ENCODE data around the gene PGM5. TPM values are rescaled to one million over a fixed set of nuclear protein-coding genes. Genes with fewer than 3 reads are reported as not detected.
"Not testable (repeated sequence)": the region's sequence is repeated elsewhere in the genome, so short reads cannot be mapped to it uniquely, and the experiment has no call there.

PGM5 gene
- total RNA-seq, 1 experiment from 2014 or later = not detected

GRCh38 chr9:68338000-68338399 is 18.4 kb upstream of the PGM5 start:
- not testable (repeated sequence) for DNase-seq; H3K4me3 Mint-ChIP-seq; H4K20me1 ChIP-seq (ENCODE audit: control insufficient read depth, insufficient read depth, insufficient read length); H2BK12ac ChIP-seq (ENCODE audit: insufficient read length, low read depth, low read length); H3T11ph ChIP-seq (ENCODE audit: low read length); H3K23ac ChIP-seq (ENCODE audit: insufficient read length, low read depth, low read length); H2BK20ac ChIP-seq (ENCODE audit: low read depth, low read length, poor library complexity, severe bottlenecking); H2BK15ac ChIP-seq (ENCODE audit: low read depth, low read length); H3K9me3 Mint-ChIP-seq; H3K56ac ChIP-seq (ENCODE audit: insufficient read length, low read depth, low read length); H4K8ac ChIP-seq (replicated peaks; ENCODE audit: insufficient read length, low read depth, low read length); H3K23me2 ChIP-seq (ENCODE audit: insufficient read length, low read depth, low read length, poor library complexity, severe bottlenecking); H2BK120ac ChIP-seq (ENCODE audit: low read depth, low read length, poor library complexity, severe bottlenecking); H2AFZ ChIP-seq (ENCODE audit: low read length); H3K9me3 ChIP-seq (ENCODE audit: control insufficient read depth, low read depth, low read length); H3K27me3 ChIP-seq (ENCODE audit: insufficient read depth, low read length); H3K27ac ChIP-seq (ENCODE audit: insufficient read length, low read depth, low read length); H3K18ac ChIP-seq (ENCODE audit: insufficient read length, low read depth, low read length); H3K14ac ChIP-seq (ENCODE audit: insufficient read depth, low read length); H3K4me1 Mint-ChIP-seq; H3K9ac ChIP-seq (ENCODE audit: extremely low read depth, insufficient read length, low read length); H3K79me2 ChIP-seq (ENCODE audit: insufficient read depth, low read length); H3K4me2 ChIP-seq (ENCODE audit: insufficient read depth, insufficient read length, low read length); H3K36me3 Mint-ChIP-seq (ENCODE audit: insufficient read depth in 1 of 3, low read depth in 3 of 3); H4K5ac ChIP-seq (ENCODE audit: insufficient read length, low read depth, low read length); H3K4ac ChIP-seq (ENCODE audit: low read depth, low read length); H3K4me1 ChIP-seq (ENCODE audit: insufficient read depth, low read length); H2AK5ac ChIP-seq (ENCODE audit: insufficient read length, low read length); H3K79me1 ChIP-seq (ENCODE audit: insufficient read depth, low read depth, low read length, poor library complexity, severe bottlenecking); H3K27ac Mint-ChIP-seq; H2BK5ac ChIP-seq (ENCODE audit: insufficient read length, low read length); H4K91ac ChIP-seq (ENCODE audit: insufficient read length, low read depth, low read length)
- peaks cover 36% of the 10 kb centered on the region for H3K27me3 Mint-ChIP-seq (ENCODE audit: low read depth)
- WGBS (ENCODE audit: extremely low coverage, insufficient read length, low lambda C conversion rate) = no CpG with 5 or more reads among the region's 7 CpGs
